NCI-H82 (cell line): Measurements from ENCODE around the gene TADA2B.

Experiments
- DNase-seq: peaks from one replicate; lab custom pipeline; 2025; lab: John Stamatoyannopoulos, UW

TADA2B gene

GRCh38 chr4:7041801-7042502, 1.2 kb upstream of the TADA2B start:
- DNase-seq, result peak; percentile 58

- DNase-seq, result peak; percentile 98
Observed at GRCh38 chr4:7042503-7043283, 479 bp upstream of the TADA2B start.

- peak; percentile 20 for DNase-seq
Observed at GRCh38 chr4:7044137-7044930, 1.2 kb downstream of the TADA2B start.

GRCh38 chr4:7045553-7045952, 2.4 kb downstream of the TADA2B start:
- DNase-seq, result no peak

GRCh38 chr4:7045961-7046921, 3.1 kb downstream of the TADA2B start:
- DNase-seq, result no peak

- DNase-seq, result no peak
Observed at GRCh38 chr4:7046971-7047370, 3.8 kb downstream of the TADA2B start.

- DNase-seq, result no peak
Observed at GRCh38 chr4:7048642-7049041, 5.5 kb downstream of the TADA2B start.

- no peak for DNase-seq
Observed at GRCh38 chr4:7049295-7049694, 6.1 kb downstream of the TADA2B start.

- no peak for DNase-seq
Observed at GRCh38 chr4:7049739-7050138, 6.6 kb downstream of the TADA2B start.

- DNase-seq, result no peak
Observed at GRCh38 chr4:7050481-7051143, 7.4 kb downstream of the TADA2B start.

GRCh38 chr4:7051144-7051495, 7.9 kb downstream of the TADA2B start:
- no peak for DNase-seq

- DNase-seq, result no peak
Observed at GRCh38 chr4:7051905-7052304, 8.7 kb downstream of the TADA2B start.

- no peak for DNase-seq
Observed at GRCh38 chr4:7052313-7052712, 9.1 kb downstream of the TADA2B start.

GRCh38 chr4:7052923-7053715, 9.9 kb downstream of the TADA2B start:
- no peak for DNase-seq

- DNase-seq, result no peak
Observed at GRCh38 chr4:7054106-7054880, 11.1 kb downstream of the TADA2B start.

GRCh38 chr4:7055111-7055989, 12.2 kb downstream of the TADA2B start:
- no peak for DNase-seq

GRCh38 chr4:7055990-7056325, 12.8 kb downstream of the TADA2B start:
- no peak for DNase-seq

- no peak for DNase-seq
Observed at GRCh38 chr4:7058792-7059191, 15.6 kb downstream of the TADA2B start.

GRCh38 chr4:7059662-7060061, 16.5 kb downstream of the TADA2B start:
- DNase-seq, result no peak
